Retina (tissue), 1 donor: ENCODE results near the gene ALDH1B1.
A peak's percentile ranks its signal among the peaks of the same experiment; 100 is the strongest.

Experiments
- DNase-seq: peaks from one replicate; pipeline ENCODE4 v3.0.0-alpha.2; 2016

ALDH1B1 gene

DNA sequence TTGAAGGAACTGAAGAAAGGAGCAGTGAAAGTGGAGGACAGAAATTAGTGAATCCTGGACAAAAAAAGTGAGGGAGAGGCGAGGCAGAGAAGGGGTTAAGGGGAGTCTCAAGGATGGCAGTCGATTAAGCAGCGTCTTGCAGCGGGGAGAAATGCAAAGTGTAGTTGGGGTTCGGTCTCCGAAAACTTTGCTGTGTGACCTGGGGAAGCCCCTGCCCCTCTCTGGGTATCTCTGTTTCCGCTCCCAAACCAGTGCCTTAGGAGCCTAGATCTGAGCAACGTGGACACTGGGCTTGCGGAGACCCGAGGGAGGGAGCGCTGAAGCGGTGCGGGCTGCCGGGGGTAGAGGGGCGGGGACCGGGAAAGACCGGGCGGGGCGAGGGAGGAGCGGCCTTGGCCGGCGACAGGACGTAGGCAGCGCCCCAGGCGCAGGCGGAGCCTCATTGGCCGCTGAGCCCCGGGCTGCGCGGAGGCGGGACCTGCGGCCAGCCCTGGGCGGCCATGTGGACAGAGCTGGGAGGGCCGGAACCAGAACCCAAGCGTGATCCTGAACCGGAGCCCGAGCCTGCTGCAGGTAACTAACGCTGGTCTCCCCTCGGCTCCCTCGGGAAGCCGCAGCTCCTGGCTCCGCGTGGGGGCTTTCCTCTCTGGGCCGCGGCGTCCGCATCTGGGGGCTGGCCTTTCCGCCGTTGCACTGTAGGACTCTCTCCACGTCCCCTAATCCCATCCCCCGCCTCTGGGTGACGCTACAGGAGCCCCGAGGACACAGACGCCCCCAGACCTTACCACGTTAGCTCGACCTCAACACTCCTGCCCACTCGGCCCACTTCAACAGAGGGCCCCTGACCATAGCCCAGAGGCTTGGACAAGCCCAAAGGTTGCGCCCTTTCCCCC lies at the start of gene ALDH1B1:
ALDH1B1 (plus strand) TSS at position 468 of the 893 bp plus-strand sequence. CDS start 3,047 bp downstream, outside the sequence.
- DNase-seq: peak; percentile 92

DNA sequence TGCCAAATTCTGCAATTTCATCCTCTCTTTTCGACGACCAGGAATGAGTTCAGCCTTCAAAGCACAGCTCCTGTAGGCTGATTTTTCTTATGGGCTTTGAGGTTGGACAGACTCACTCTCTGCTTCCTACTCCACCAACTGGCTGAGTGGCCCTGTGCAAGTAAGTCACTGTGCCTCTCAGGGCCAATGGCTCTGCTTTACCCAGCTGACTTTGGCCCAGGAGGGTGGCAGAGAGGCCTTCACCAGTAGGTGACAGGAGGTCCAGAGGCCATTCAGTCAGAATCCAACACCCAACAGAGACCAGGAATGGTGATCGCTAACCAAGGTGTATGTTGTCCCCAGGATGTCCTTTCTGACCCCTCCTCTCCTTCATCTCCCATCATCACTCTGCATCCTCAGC lies 49.5 kb upstream of the ALDH1B1 start:
- no peak for DNase-seq

DNA sequence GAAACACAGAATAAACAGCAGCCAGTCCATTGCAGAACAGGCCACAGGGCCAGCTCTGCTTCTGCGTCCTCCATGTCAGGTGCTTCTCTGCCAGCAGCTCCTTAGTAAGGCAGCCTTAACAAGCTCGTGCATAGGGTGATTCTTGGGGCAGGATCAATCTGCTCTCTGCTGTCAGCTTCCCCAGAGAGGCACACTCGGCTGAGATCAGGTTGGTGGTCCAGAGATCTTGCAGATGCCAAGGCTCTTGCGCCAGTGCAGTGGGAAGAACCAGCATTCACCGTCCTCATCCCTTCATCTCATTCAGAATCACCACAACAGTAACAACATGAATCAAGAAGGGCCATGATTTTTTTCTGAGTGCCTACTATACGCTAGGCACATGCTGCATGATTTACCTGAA lies 49.0 kb upstream of the ALDH1B1 start:
- no peak for DNase-seq

- peak; percentile 70 for DNase-seq
Observed at GRCh38 chr9:38344566-38345324, 47.8 kb upstream of the ALDH1B1 start.

DNA sequence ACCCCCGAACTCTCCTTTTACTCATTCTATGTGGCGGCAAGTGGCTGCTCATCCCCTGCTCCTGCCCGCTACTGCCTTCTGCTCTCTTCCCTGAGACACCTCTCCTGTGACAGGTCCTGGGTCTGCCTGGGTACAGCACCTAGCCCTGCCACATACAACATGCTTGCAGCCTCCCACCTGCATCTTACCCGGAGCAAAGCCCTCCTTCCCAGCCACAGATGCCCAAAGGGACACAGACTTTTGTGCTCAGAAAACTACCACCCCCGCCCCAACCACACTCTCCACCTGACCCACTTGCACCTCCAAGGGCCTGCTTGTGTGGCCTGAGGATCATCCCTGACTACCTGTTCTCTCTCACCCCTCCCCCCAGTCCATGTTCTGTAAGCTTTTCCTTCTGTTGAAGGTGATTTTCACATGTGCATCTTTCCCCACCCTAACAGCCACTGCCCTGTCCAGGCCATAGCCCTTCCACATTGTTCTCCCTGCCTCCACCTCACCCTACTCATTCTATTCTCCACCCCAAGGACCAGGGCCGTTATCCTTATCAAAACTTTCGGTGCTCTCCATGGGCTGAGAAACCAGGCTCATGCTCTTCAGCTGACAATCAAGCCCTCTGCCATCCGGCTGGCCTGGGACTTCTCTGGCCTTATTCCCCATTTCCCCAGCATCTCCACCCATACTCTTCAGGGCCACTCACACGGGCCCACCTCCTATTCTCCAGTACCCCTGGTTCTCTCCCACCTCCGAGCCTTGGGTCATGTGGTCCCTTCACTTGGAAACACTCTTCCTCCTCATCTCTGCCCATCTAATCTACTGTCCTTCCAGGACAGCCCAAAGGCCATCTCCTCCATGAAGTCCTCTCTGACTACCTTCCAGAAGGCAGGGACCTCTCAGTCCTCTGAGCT lies 46.4 kb upstream of the ALDH1B1 start:
- no peak for DNase-seq

- DNase-seq: peak; percentile 68
Observed at GRCh38 chr9:38346811-38347210, 45.7 kb upstream of the ALDH1B1 start.

DNA sequence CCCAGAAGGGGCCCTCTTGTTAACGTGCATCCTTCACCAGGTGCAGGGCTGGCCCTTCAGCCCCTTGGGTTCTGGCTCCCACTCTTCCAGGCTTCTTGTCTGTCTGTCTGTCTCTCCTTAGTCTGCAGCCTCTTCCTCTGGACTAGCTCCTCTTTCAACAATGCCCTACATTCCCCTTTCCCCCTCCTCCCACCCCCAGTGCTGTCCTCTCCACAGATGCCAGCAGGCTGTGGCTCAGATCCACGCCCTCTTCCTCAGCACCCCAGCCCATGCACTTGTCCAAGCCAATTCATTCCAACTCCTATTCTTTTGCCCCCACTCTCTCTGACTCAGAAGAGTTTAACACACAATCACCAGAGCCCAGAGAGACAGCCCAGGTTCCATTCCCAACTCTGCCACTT lies 45.2 kb upstream of the ALDH1B1 start:
- DNase-seq: peak; percentile 60

- no peak for DNase-seq
Observed at GRCh38 chr9:38347946-38348345, 44.6 kb upstream of the ALDH1B1 start.

GRCh38 chr9:38350529-38350928 lies 42.0 kb upstream of the ALDH1B1 start:
- DNase-seq: no peak

DNA sequence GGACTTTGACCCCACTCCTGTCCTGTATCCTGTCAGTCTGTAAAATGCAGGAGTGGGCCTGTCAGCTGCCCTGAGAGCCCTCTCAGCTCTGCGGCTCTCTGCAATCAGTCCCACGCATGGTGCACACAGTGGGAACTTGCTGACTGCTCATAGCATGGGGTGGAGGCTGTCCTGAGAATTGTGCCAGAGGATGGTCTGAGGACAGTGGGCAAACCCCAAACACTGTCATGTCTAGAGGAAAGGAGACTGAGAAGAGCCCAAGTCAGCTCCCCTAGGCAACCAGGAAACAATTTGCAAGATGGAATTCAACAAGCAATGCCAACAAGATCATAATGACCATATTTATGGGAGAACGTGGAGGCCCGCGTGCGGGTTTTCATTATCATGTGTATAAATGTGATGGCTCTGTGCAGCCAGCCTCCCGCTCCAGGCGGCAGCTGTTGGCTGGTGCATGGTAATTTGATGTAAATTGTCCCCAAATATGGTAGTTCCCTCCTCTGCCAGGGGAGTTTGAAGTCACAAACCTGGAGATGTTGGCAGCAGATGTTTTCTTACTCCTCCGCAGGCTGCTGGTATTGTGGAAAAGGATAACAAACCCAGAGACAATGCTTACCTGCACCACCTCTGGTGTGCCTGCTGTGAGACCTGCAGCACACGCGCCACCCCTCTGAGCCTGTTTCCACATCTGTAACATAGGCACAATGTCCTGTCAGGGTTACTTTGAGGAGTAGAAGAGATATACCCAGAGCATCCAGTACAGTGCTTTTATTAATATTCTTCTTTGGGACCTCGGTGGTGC lies 39.8 kb upstream of the ALDH1B1 start:
- DNase-seq: no peak

DNA sequence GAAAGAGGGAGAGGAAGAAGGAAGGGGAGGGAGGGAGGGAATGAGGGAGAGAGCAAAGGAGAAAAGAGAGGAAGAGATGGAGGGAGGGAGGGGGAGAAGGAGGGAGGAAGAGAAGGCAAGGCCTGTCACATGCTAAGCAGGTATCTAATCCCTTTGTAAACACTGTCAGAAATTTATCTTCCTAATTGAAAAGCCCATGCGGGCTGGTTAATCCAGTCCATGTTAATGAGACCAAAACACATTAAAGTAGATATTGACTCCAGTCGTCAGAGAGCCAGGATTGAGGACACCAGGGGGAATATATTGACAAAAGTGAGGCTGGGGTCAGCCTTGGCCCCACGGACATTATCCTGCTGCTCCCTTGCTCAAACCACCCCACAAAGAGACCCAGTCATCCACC lies 37.4 kb upstream of the ALDH1B1 start:
- no peak for DNase-seq

GRCh38 chr9:38355517-38356120 lies 36.9 kb upstream of the ALDH1B1 start:
- DNase-seq: no peak

DNA sequence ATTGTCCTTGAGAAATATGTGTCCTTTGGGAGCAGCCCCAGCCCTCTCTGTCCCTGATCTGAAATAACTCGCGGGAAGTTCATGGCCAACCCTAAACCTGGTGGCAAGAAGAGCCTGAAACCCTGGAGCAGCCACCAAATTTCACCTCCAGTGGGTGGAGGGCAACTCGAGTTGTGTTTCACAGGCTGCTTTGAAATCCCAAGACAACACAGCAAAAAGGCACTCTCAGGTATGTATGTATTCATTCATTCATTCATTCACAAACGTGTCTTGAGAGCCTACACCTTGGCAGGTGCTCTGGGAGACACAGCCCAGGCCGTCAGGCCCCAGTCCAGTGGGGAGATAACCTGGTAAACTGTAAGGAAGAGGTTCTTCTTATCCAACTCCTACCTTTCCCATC lies 35.7 kb upstream of the ALDH1B1 start:
- no peak for DNase-seq

GRCh38 chr9:38357350-38358114 lies 35.0 kb upstream of the ALDH1B1 start:
- DNase-seq: peak; percentile 6

- no peak for DNase-seq
Observed at GRCh38 chr9:38358390-38359296, 33.9 kb upstream of the ALDH1B1 start.

DNA sequence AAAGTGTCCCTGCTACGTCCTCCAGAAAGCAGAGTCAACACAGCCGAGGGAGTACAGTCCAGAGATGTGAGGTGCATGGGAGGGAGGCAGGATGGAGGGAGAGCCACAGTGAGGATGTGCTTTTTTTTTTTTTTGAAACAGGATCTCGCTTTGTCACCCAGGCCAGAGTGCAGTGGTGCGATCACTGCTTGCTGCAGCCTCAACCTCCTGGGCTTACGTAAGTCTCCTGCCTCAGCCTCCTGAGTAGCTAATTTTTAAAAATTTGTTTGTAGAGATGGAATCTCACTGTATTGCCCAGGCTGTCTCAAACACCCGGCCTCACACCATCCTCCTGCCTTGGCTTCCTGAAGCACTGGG lies 33.2 kb upstream of the ALDH1B1 start:
- peak; percentile 5 for DNase-seq

DNA sequence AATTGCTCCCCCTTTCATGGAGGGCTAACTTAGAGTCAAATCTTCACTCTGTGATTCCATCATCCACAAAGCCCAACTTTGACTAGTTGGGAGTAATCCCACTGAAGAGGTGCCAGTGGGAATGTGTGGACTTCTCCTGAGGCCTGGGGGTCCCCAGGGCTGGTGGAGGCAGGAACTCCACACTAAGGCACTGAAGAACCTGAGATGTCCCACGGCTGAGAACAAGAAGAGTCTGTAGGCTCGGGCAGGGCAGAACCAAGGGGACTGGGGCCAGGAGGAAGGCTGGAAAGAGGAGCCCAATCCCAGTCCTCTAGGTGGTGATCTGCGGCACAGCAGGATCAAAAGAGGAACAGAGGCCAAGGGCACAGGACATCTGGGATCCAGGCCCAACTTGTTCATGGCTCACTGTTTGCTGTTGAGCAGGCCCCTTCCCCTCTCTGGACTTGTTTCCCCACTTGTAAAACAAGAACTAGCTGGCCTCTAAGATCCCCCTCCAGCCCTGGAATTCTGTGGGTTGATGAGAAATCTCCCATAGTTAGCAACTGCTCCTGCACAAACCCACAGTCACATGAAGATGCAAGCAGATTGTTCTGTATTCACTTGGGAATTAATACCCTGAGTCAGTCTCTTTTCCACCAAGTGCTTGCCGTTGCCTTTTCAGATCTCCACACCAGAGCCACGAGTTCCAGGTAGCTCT lies 32.7 kb upstream of the ALDH1B1 start:
- no peak for DNase-seq

GRCh38 chr9:38360839-38361472 lies 31.5 kb upstream of the ALDH1B1 start:
- peak; percentile 52 for DNase-seq

- peak; percentile 52 for DNase-seq
Observed at GRCh38 chr9:38361473-38361850, 31.0 kb upstream of the ALDH1B1 start.
